CD4-positive, CD25-positive, alpha-beta regulatory T cell (primary cell): ENCODE data around the gene CELF5. TPM values are rescaled to one million over a fixed set of nuclear protein-coding genes. Genes with fewer than 3 reads are reported as not detected.

Experiments
- ATAC-seq, 2 donors: fragments of 150-1000 bp; cut with Tn5 transposase; one replicate each; pipeline ENCODE4 v1.10.0; 2021; ENCODE audit warnings: low read depth in 2 of 2, moderate number of reproducible peaks in 2 of 2, moderate library complexity in 1 of 2
- DNase-seq, 3 donors: peaks; one replicate each; pipeline versions ENCODE4 v3.0.0 to v3.0.0-alpha.2; 2012 to 2022; ENCODE audit warnings: mixed read lengths in 1 of 3
- H3K27ac ChIP-seq: one replicate; pipeline ENCODE4 v1.7.0; 2013; ENCODE audit warnings: mild to moderate bottlenecking, low read length; ENCODE audit not compliant: insufficient read depth, poor library complexity, severe bottlenecking
- H3K27me3 ChIP-seq: one replicate; pipeline ENCODE4 v1.7.0; 2013; ENCODE audit warnings: low read length; ENCODE audit not compliant: control insufficient read depth, insufficient read depth
- H3K36me3 ChIP-seq: one replicate; pipeline ENCODE4 v1.7.0; 2013; ENCODE audit warnings: mild to moderate bottlenecking, low read length, moderate library complexity; ENCODE audit not compliant: control insufficient read depth, insufficient read depth
- H3K4me1 ChIP-seq: 2 replicates; pipeline ENCODE4 v1.7.0; 2013; ENCODE audit warnings: mild to moderate bottlenecking, low read length; ENCODE audit not compliant: insufficient read depth, control insufficient read depth, poor library complexity, severe bottlenecking
- H3K4me3 ChIP-seq: one replicate; pipeline ENCODE4 v1.7.0; 2013; ENCODE audit warnings: low read depth, mild to moderate bottlenecking, low read length, moderate library complexity
- H3K9me3 ChIP-seq, 2 experiments: 1 replicate in 1 of 2; 2 replicates in 1 of 2; pipeline ENCODE4 v1.7.0; 2013; ENCODE audit warnings: low read length in 2 of 2, mild to moderate bottlenecking in 1 of 2, moderate library complexity in 1 of 2; ENCODE audit not compliant: control insufficient read depth in 2 of 2
- H3K27ac Mint-ChIP-seq, 3 donors: one replicate each; pipeline ENCODE4 v1.8.0; 2020 to 2022; ENCODE audit warnings: mild to moderate bottlenecking in 3 of 3, mixed read lengths in 3 of 3, moderate library complexity in 2 of 3
- H3K27me3 Mint-ChIP-seq: one replicate; pipeline ENCODE4 v1.8.0; 2022; ENCODE audit warnings: mild to moderate bottlenecking, mixed read lengths
- H3K36me3 Mint-ChIP-seq: one replicate; pipeline ENCODE4 v1.8.0; 2020; ENCODE audit warnings: mixed read lengths
- H3K4me1 Mint-ChIP-seq, 4 donors: one replicate each; pipeline ENCODE4 v1.8.0; 2020 to 2022; ENCODE audit warnings: mixed read lengths in 4 of 4, mild to moderate bottlenecking in 1 of 4
- H3K4me3 Mint-ChIP-seq, 4 donors: one replicate each; pipeline ENCODE4 v1.8.0; 2020 to 2022; ENCODE audit warnings: mild to moderate bottlenecking in 4 of 4, mixed read lengths in 4 of 4, moderate library complexity in 3 of 4
- H3K9me3 Mint-ChIP-seq, 7 donors: one replicate each; pipeline ENCODE4 v1.8.0; 2020 to 2022; ENCODE audit warnings: mixed read lengths in 7 of 7, mild to moderate bottlenecking in 3 of 7, moderate library complexity in 2 of 7
- polyA plus RNA-seq, 4 donors: library from polyadenylated mRNA; unstranded; fragments of 300-500 nt; fragmentation: Illumina TruSeq; gene quantifications; one replicate each; pipeline ENCODE4 v1.2.3, GENCODE V29; 2021
- total RNA-seq: library from RNA; stranded (reverse); gene quantifications from one replicate; pipeline ENCODE4 v1.2.3, GENCODE V29; 2022

The CELF5 gene
- total and polyA plus RNA-seq, 5 donors from 2014 or later = 0.17 TPM; not detected in 4

- peaks cover 8% of the 10 kb centered on the region for H3K27me3 Mint-ChIP-seq
- no peak overlapping the region for H3K27ac ChIP-seq
- H3K9me3 ChIP-seq = peaks cover 3 to 10% of the 10 kb centered on the region in 2 experiments
- no peaks in the 10 kb centered on the region for H3K4me1 ChIP-seq
- no peak overlapping the region for H3K27ac Mint-ChIP-seq
- H3K36me3 Mint-ChIP-seq = no peaks in the 10 kb centered on the region
- no peak overlapping the region for H3K4me3 ChIP-seq
- ATAC-seq (no peak), DNase-seq (no peak)
- no peaks in the 10 kb centered on the region for H3K36me3 ChIP-seq
- H3K4me3 Mint-ChIP-seq = no peak overlapping the region
- no peaks in the 10 kb centered on the region for H3K27me3 ChIP-seq
- no peaks in the 10 kb centered on the region for H3K4me1 Mint-ChIP-seq
- peaks cover 0 to 7% (median 0%) of the 10 kb centered on the region in 7 donors for H3K9me3 Mint-ChIP-seq
Measured at GRCh38 chr19:3248728-3249326, 24.4 kb downstream of the CELF5 start.

GRCh38 chr19:3249408-3249807 is 24.9 kb downstream of the CELF5 start:
- H3K27me3 ChIP-seq = no peaks in the 10 kb centered on the region
- peaks cover 5 to 11% of the 10 kb centered on the region in 2 experiments for H3K9me3 ChIP-seq
- no peak overlapping the region for H3K4me3 Mint-ChIP-seq
- no peaks in the 10 kb centered on the region for H3K4me1 Mint-ChIP-seq
- no peak overlapping the region for H3K27ac ChIP-seq
- H3K4me1 ChIP-seq = no peaks in the 10 kb centered on the region
- ATAC-seq (no peak), DNase-seq (no peak)
- H3K36me3 Mint-ChIP-seq = no peaks in the 10 kb centered on the region
- H3K27ac Mint-ChIP-seq = no peak overlapping the region
- peaks cover 8% of the 10 kb centered on the region for H3K27me3 Mint-ChIP-seq
- H3K9me3 Mint-ChIP-seq = peaks cover 0 to 11% (median 0%) of the 10 kb centered on the region in 7 donors
- H3K4me3 ChIP-seq = no peak overlapping the region
- H3K36me3 ChIP-seq = no peaks in the 10 kb centered on the region

- peaks cover 5 to 11% of the 10 kb centered on the region in 2 experiments for H3K9me3 ChIP-seq
- peaks cover 8% of the 10 kb centered on the region for H3K27me3 Mint-ChIP-seq
- no peak overlapping the region for H3K27ac ChIP-seq
- H3K36me3 ChIP-seq = no peaks in the 10 kb centered on the region
- H3K9me3 Mint-ChIP-seq = peaks cover 0 to 16% (median 3%) of the 10 kb centered on the region in 7 donors
- peak in 2 of 3 donors; percentile 24 to 27 for DNase-seq
- no peaks in the 10 kb centered on the region for H3K4me1 Mint-ChIP-seq
- H3K4me3 Mint-ChIP-seq = no peak overlapping the region
- no peak overlapping the region for H3K27ac Mint-ChIP-seq
- no peaks in the 10 kb centered on the region for H3K4me1 ChIP-seq
- no peak overlapping the region for H3K4me3 ChIP-seq
- no peaks in the 10 kb centered on the region for H3K27me3 ChIP-seq
- H3K36me3 Mint-ChIP-seq = no peaks in the 10 kb centered on the region
- peak; percentile 37 to 45 for ATAC-seq
Measured at GRCh38 chr19:3250675-3251074, 26.2 kb downstream of the CELF5 start.

- DNase-seq (no peak), ATAC-seq (no peak)
- Histone ChIP-seq H3K4me1 (no peaks in the 10 kb centered on the region), H3K36me3 (no peaks in the 10 kb centered on the region), H3K27ac (no peak overlapping the region), H3K9me3 (peaks cover 5 to 11% of the 10 kb centered on the region in 2 experiments), H3K4me3 (no peak overlapping the region), H3K27me3 (no peaks in the 10 kb centered on the region)
- no peaks in the 10 kb centered on the region for H3K36me3 Mint-ChIP-seq
- no peak overlapping the region for H3K4me3 Mint-ChIP-seq
- H3K27me3 Mint-ChIP-seq = peaks cover 8% of the 10 kb centered on the region
- no peaks in the 10 kb centered on the region for H3K4me1 Mint-ChIP-seq
- no peak overlapping the region for H3K27ac Mint-ChIP-seq
- H3K9me3 Mint-ChIP-seq = peaks cover 0 to 16% (median 4%) of the 10 kb centered on the region in 7 donors
Measured at GRCh38 chr19:3251229-3251628, 26.8 kb downstream of the CELF5 start.

- DNase-seq (no peak), ATAC-seq (no peak)
- Mint-ChIP-seq H3K36me3 (no peaks in the 10 kb centered on the region), H3K27me3 (peaks cover 8% of the 10 kb centered on the region), H3K4me1 (no peaks in the 10 kb centered on the region), H3K4me3 (no peak overlapping the region), H3K9me3 (peaks cover 0 to 16% (median 4%) of the 10 kb centered on the region in 7 donors), H3K27ac (no peak overlapping the region)
- H3K27me3 ChIP-seq = no peaks in the 10 kb centered on the region
- H3K36me3 ChIP-seq = no peaks in the 10 kb centered on the region
- peaks cover 5 to 11% of the 10 kb centered on the region in 2 experiments for H3K9me3 ChIP-seq
- no peak overlapping the region for H3K27ac ChIP-seq
- no peaks in the 10 kb centered on the region for H3K4me1 ChIP-seq
- H3K4me3 ChIP-seq = no peak overlapping the region
Measured at GRCh38 chr19:3252650-3253049, 28.2 kb downstream of the CELF5 start.

- H3K9me3 Mint-ChIP-seq = peaks cover 0 to 16% (median 4%) of the 10 kb centered on the region in 7 donors
- ATAC-seq = no peak
Measured at GRCh38 chr19:3253270-3253669, 28.8 kb downstream of the CELF5 start.

GRCh38 chr19:3254520-3254919 is 30.1 kb downstream of the CELF5 start:
- H3K4me3 ChIP-seq = no peak overlapping the region
- Mint-ChIP-seq H3K27me3 (peaks cover 17% of the 10 kb centered on the region), H3K36me3 (no peaks in the 10 kb centered on the region), H3K27ac (peak overlapping the region in 1 of 3 donors; percentile 18), H3K4me3 (no peak overlapping the region), H3K4me1 (no peaks in the 10 kb centered on the region), H3K9me3 (peaks cover 0 to 16% (median 4%) of the 10 kb centered on the region in 7 donors)
- no peak overlapping the region for H3K27ac ChIP-seq
- ATAC-seq = no peak
- no peak for DNase-seq
- no peaks in the 10 kb centered on the region for H3K4me1 ChIP-seq
- peaks cover 5 to 11% of the 10 kb centered on the region in 2 experiments for H3K9me3 ChIP-seq
- H3K36me3 ChIP-seq = no peaks in the 10 kb centered on the region
- no peaks in the 10 kb centered on the region for H3K27me3 ChIP-seq

More at GRCh38 chr19:3253270-3253669, 28.8 kb downstream of the CELF5 start:
- no peak for DNase-seq
- Mint-ChIP-seq H3K36me3 (no peaks in the 10 kb centered on the region), H3K4me1 (no peaks in the 10 kb centered on the region), H3K27me3 (peaks cover 9% of the 10 kb centered on the region), H3K27ac (no peak overlapping the region), H3K4me3 (no peak overlapping the region)
- H3K27ac ChIP-seq = no peak overlapping the region
- no peak overlapping the region for H3K4me3 ChIP-seq
- H3K9me3 ChIP-seq = peaks cover 5 to 11% of the 10 kb centered on the region in 2 experiments
- H3K27me3 ChIP-seq = no peaks in the 10 kb centered on the region
- H3K4me1 ChIP-seq = no peaks in the 10 kb centered on the region
- no peaks in the 10 kb centered on the region for H3K36me3 ChIP-seq

GRCh38 chr19:3257071-3257470 is 32.6 kb downstream of the CELF5 start:
- DNase-seq = no peak
- H3K36me3 Mint-ChIP-seq = no peaks in the 10 kb centered on the region
- Histone ChIP-seq H3K36me3 (no peaks in the 10 kb centered on the region), H3K27ac (no peak overlapping the region), H3K9me3 (peaks cover 5 to 11% of the 10 kb centered on the region in 2 experiments), H3K4me1 (no peaks in the 10 kb centered on the region), H3K27me3 (no peaks in the 10 kb centered on the region), H3K4me3 (no peak overlapping the region)
- H3K9me3 Mint-ChIP-seq = peaks cover 0 to 16% (median 4%) of the 10 kb centered on the region in 7 donors
- H3K4me1 Mint-ChIP-seq = no peaks in the 10 kb centered on the region
- no peak overlapping the region for H3K4me3 Mint-ChIP-seq
- peaks cover 13% of the 10 kb centered on the region for H3K27me3 Mint-ChIP-seq
- no peak overlapping the region for H3K27ac Mint-ChIP-seq
- no peak for ATAC-seq
